GM13977 (cell line): ENCODE results near the gene FBXO39.

Experiments
- DNase-seq: peaks from one replicate; pipeline ENCODE4 v3.0.0; 2012; ENCODE audit warnings: low spot score
- CTCF ChIP-seq: IDR thresholded peaks from 2 replicates; pipeline ENCODE4 v1.5.1; 2012; ENCODE audit warnings: mild to moderate bottlenecking, control low read depth; ENCODE audit not compliant: insufficient read depth; ENCODE audit errors: extremely low read depth, missing control alignments
- in situ Hi-C: fragments of 300-500 bp; cut with MboI; formaldehyde crosslinking; loops from one replicate; pipeline ENCODE4 v1.12.0; 2022; ENCODE audit warnings: low sequenced_read_pairs, low pct_unique_long_range_greater_than_20kb, mixed read lengths, inconsistent platforms; ENCODE audit not compliant: unreplicated experiment

FBXO39 gene

GRCh38 chr17:6823011-6823442 lies 47.0 kb downstream of the FBXO39 start:
- TF ChIP-seq CTCF, result no peak
- in situ Hi-C loops, result no loop called here
- no peak for DNase-seq

- no peak for DNase-seq
- in situ Hi-C loops, result loop anchor here (25.0 kb wide), 1 partner anchor 168 kb away; the partner anchor contains the start of genes C17orf100 and MED31
- TF ChIP-seq CTCF, result no peak
Measured at GRCh38 chr17:6830383-6830986, 54.5 kb downstream of the FBXO39 start.

GRCh38 chr17:6831661-6832263 lies 55.7 kb downstream of the FBXO39 start, which contains the start of gene TEKT1:
Gene TEKT1, minus strand, starts transcription at chr17:6831729. Its CDS starts 1,353 bp downstream, at chr17:6830376.
- TF ChIP-seq CTCF, result no peak
- in situ Hi-C loops, result loop anchor here (25.0 kb wide), 1 partner anchor 169 kb away; the partner anchor contains the start of genes C17orf100 and MED31
- peak; percentile 73 for DNase-seq
